HEK293 (cell line): ENCODE measurements around the gene LCE6A.

Experiments used
- CTCF ChIA-PET: fragments of 350-600 bp; formaldehyde crosslinking; extraction: SDS; loops from one replicate; lab custom pipeline; 2021; ENCODE audit warnings: antibody characterized with exemption; lab: Yijun Ruan, JAX
- POLR2A ChIA-PET: fragments of 300-600 bp; formaldehyde crosslinking; extraction: SDS; loops from one replicate; lab custom pipeline; 2020; ENCODE audit warnings: antibody characterized with exemption, inconsistent platforms; lab: Yijun Ruan, JAX
- H3K27ac ChIP-seq: fragments of 200-500 bp; sonication (Bioruptor generic); 2 replicates; pipeline ENCODE4 v1.5.1; 2014; ENCODE audit warnings: low read depth, low read length, control low read depth, inconsistent platforms; ENCODE audit errors: extremely low read depth
- H3K36me3 ChIP-seq, 2 experiments: fragments of 200-500 bp in 1 of 2; sonication (Bioruptor generic) in 1 of 2; 1 replicate in 1 of 2; 2 replicates in 1 of 2; pipeline ENCODE4 v1.5.1; 2014 to 2017; ENCODE audit warnings: inconsistent platforms in 2 of 2, low read length in 2 of 2; ENCODE audit not compliant: control insufficient read depth in 2 of 2, insufficient read depth in 1 of 2
- H3K4me1 ChIP-seq: fragments of 200-500 bp; sonication (Bioruptor generic); 2 replicates; pipeline ENCODE4 v1.5.1; 2014; ENCODE audit warnings: mild to moderate bottlenecking, low read length, inconsistent platforms; ENCODE audit not compliant: control insufficient read depth, insufficient read depth
- H3K4me3 ChIP-seq: 2 replicates; pipeline ENCODE4 v1.5.1; 2011; ENCODE audit warnings: low read depth, mild to moderate bottlenecking, control low read depth, low read length, moderate library complexity
- H3K9me3 ChIP-seq: fragments of 200-500 bp; sonication (Bioruptor generic); 2 replicates; pipeline ENCODE4 v1.5.1; 2014; ENCODE audit warnings: low read depth, low read length, inconsistent platforms; ENCODE audit not compliant: control insufficient read depth, insufficient read depth
- CTCF ChIP-seq: fragments of 450-650 bp; formaldehyde crosslinking; IDR thresholded peaks from 2 replicates; pipeline ENCODE4 v1.5.1; 2016; ENCODE audit warnings: missing biosample characterization, missing genetic modification characterization
- YY2 ChIP-seq: fragments of 450-650 bp; formaldehyde crosslinking; IDR thresholded peaks from 2 replicates; pipeline ENCODE4 v1.5.1; 2016; ENCODE audit warnings: missing biosample characterization, missing genetic modification characterization
- ZBTB48 ChIP-seq: fragments of 450-650 bp; formaldehyde crosslinking; IDR thresholded peaks from 2 replicates; pipeline ENCODE4 v1.5.1; 2016; ENCODE audit warnings: missing biosample characterization, missing genetic modification characterization
- ZFP37 ChIP-seq: fragments of 450-650 bp; formaldehyde crosslinking; IDR thresholded peaks from 2 replicates; pipeline ENCODE4 v1.5.1; 2016; ENCODE audit warnings: missing biosample characterization, missing genetic modification characterization
- ZIC2 ChIP-seq: fragments of 450-650 bp; formaldehyde crosslinking; IDR thresholded peaks from 2 replicates; pipeline ENCODE4 v1.5.1; 2016; ENCODE audit warnings: missing biosample characterization, missing genetic modification characterization
- ZNF133 ChIP-seq: fragments of 450-650 bp; formaldehyde crosslinking; IDR thresholded peaks from 2 replicates; pipeline ENCODE4 v1.5.1; 2016; ENCODE audit warnings: missing biosample characterization, missing genetic modification characterization
- ZNF214 ChIP-seq: fragments of 450-650 bp; formaldehyde crosslinking; IDR thresholded peaks from 2 replicates; pipeline ENCODE4 v1.5.1; 2017; ENCODE audit warnings: missing biosample characterization, mild to moderate bottlenecking, missing genetic modification characterization, borderline replicate concordance
- ZNF24 ChIP-seq: fragments of 450-650 bp; formaldehyde crosslinking; IDR thresholded peaks from 2 replicates; pipeline ENCODE4 v1.5.1; 2016; ENCODE audit warnings: missing biosample characterization, missing genetic modification characterization
- ZNF266 ChIP-seq: fragments of 450-650 bp; formaldehyde crosslinking; IDR thresholded peaks from 2 replicates; pipeline ENCODE4 v1.5.1; 2016; ENCODE audit warnings: missing biosample characterization, missing genetic modification characterization, low read depth
- ZNF416 ChIP-seq: fragments of 450-650 bp; formaldehyde crosslinking; IDR thresholded peaks from 2 replicates; pipeline ENCODE4 v1.5.1; 2016; ENCODE audit warnings: missing biosample characterization, missing genetic modification characterization
- ZNF639 ChIP-seq: fragments of 450-650 bp; formaldehyde crosslinking; IDR thresholded peaks from 2 replicates; pipeline ENCODE4 v1.5.1; 2016; ENCODE audit warnings: missing biosample characterization, missing genetic modification characterization
- ZNF654 ChIP-seq: fragments of 450-650 bp; formaldehyde crosslinking; IDR thresholded peaks from 2 replicates; pipeline ENCODE4 v1.5.1; 2016; ENCODE audit warnings: low read depth, missing biosample characterization, missing genetic modification characterization
- ZNF692 ChIP-seq: fragments of 450-650 bp; formaldehyde crosslinking; IDR thresholded peaks from 2 replicates; pipeline ENCODE4 v1.5.1; 2016; ENCODE audit warnings: missing biosample characterization, missing genetic modification characterization
- ZNF776 ChIP-seq: fragments of 450-650 bp; formaldehyde crosslinking; IDR thresholded peaks from 2 replicates; pipeline ENCODE4 v1.5.0; 2017; ENCODE audit warnings: missing biosample characterization, missing genetic modification characterization, borderline replicate concordance

LCE6A gene

GRCh38 chr1:152866321-152866720, 23.7 kb downstream of the LCE6A start:
- no peaks in the 10 kb centered on the region for H3K9me3 ChIP-seq
- ChIA-PET CTCF (interaction anchor here (1.0 to 1.4 kb wide), 2 partner anchors 212 to 326 kb away, joined by 4 to 6 read pairs; no protein-coding TSS in a partner anchor), POLR2A (no interaction called here)
- H3K4me3 ChIP-seq = no peak overlapping the region
- TF ChIP-seq ZNF639 (tag by site-specific recombination) = no peak
- no peak for TF ChIP-seq ZNF266 (tag by site-specific recombination)
- TF ChIP-seq ZIC2 = no peak
- no peak overlapping the region for H3K27ac ChIP-seq
- no peaks in the 10 kb centered on the region for H3K4me1 ChIP-seq
- no peaks in the 10 kb centered on the region for H3K36me3 ChIP-seq

- Histone ChIP-seq H3K36me3 (no peaks in the 10 kb centered on the region), H3K4me1 (no peaks in the 10 kb centered on the region), H3K4me3 (no peak overlapping the region), H3K9me3 (no peaks in the 10 kb centered on the region), H3K27ac (no peak overlapping the region)
- 0 out of 2 replicates have a peak, but pooled peaks have one; percentile 32 for TF ChIP-seq ZNF654 (tag by site-specific recombination)
- 0 out of 2 replicates have a peak, but pooled peaks have one; percentile 21 for TF ChIP-seq CTCF (tag by site-specific recombination)
- no peak for TF ChIP-seq ZFP37 (tag by site-specific recombination)
- TF ChIP-seq YY2 (tag by site-specific recombination) = no peak
- CTCF ChIA-PET = interaction anchor here (0.6 to 6.7 kb wide), 39 partner anchors 9 to 1956 kb away, joined by 3 to 71 read pairs (median 4); partner anchors contain the start of genes IVL, LCE2D and SMCP
- POLR2A ChIA-PET = no interaction called here
Observed at GRCh38 chr1:152869808-152870419, 27.3 kb downstream of the LCE6A start.

- Histone ChIP-seq H3K4me1 (no peaks in the 10 kb centered on the region), H3K9me3 (no peaks in the 10 kb centered on the region), H3K4me3 (no peak overlapping the region), H3K27ac (no peak overlapping the region), H3K36me3 (no peaks in the 10 kb centered on the region)
- CTCF ChIA-PET = interaction anchor here (0.6 to 6.7 kb wide), 52 partner anchors 8 to 1955 kb away, joined by 3 to 71 read pairs (median 4); partner anchors contain the start of genes IVL, LCE1E, LCE2D and LELP1
- TF ChIP-seq ZNF416 (no peak), ZBTB48 (tag by site-specific recombination) (no peak), ZNF776 (tag by site-specific recombination) (no peak), ZNF133 (no peak), ZNF692 (tag by site-specific recombination) (no peak), ZNF214 (tag by site-specific recombination) (no peak), ZNF24 (tag by site-specific recombination) (no peak)
- POLR2A ChIA-PET = no interaction called here
Observed at GRCh38 chr1:152870831-152871730, 28.4 kb downstream of the LCE6A start.
